GM23338 (cell line): ENCODE measurements around the gene KCNK1.

ENCODE experiments used
- CREB1 ChIP-seq: fragments of 250-450 bp; sonication (Bioruptor Pico); IDR thresholded peaks from 2 replicates; pipeline ENCODE4 v1.5.0; 2020; ENCODE audit warnings: low read depth, mild to moderate bottlenecking, moderate library complexity
- CTCF ChIP-seq, 2 experiments: fragments of 200-600 bp in 1 of 2; sonication (generic) in 1 of 2; conservative IDR thresholded peaks; 2 replicates each; pipeline versions ENCODE4 v1.5.1 to v1.6.1; 2016 to 2017; ENCODE audit warnings: antibody characterized with exemption in 2 of 2, low read depth in 2 of 2, mild to moderate bottlenecking in 2 of 2, moderate library complexity in 1 of 2
- ETS1 ChIP-seq: IDR thresholded peaks from 2 replicates; pipeline ENCODE4 v1.6.1; 2016; ENCODE audit warnings: antibody characterized with exemption
- EZH2 ChIP-seq: fragments of 200-600 bp; sonication (generic); IDR thresholded peaks from one replicate; pipeline ENCODE4 v1.8.0; 2017; ENCODE audit warnings: antibody characterized with exemption, mild to moderate bottlenecking, low read depth; ENCODE audit not compliant: unreplicated experiment
- EZH2phosphoT487 ChIP-seq: fragments of 200-600 bp; sonication (generic); IDR thresholded peaks from one replicate; pipeline ENCODE4 v1.8.1; 2018; ENCODE audit warnings: antibody characterized with exemption; ENCODE audit not compliant: unreplicated experiment
- POLR2AphosphoS5 ChIP-seq: IDR thresholded peaks from 2 replicates; pipeline ENCODE4 v1.6.1; 2016; ENCODE audit warnings: antibody characterized with exemption, low read depth
- REST ChIP-seq: IDR thresholded peaks from one replicate; pipeline ENCODE4 v1.6.1; 2018; ENCODE audit warnings: antibody characterized with exemption; ENCODE audit not compliant: unreplicated experiment
- ZNF462 ChIP-seq: fragments of 250-450 bp; sonication (Bioruptor Pico); IDR thresholded peaks from 2 replicates; pipeline ENCODE4 v1.5.0; 2020; ENCODE audit warnings: mild to moderate bottlenecking, moderate library complexity

GRCh38 chr1:233710507-233710906 lies 96.6 kb downstream of the KCNK1 start:
- TF ChIP-seq CTCF (conservative IDR thresholded peaks at IDR 0.05; ENCODE audit: low read depth in 2 of 2) (no peak), REST (no peak), EZH2 (no peak), POLR2AphosphoS5 (no peak), EZH2phosphoT487 (no peak), ETS1 (no peak), CREB1 (CRISPR knock-in tag) (no peak), ZNF462 (CRISPR knock-in tag) (no peak)
